HG02938 (cell line): ENCODE results near the gene IGFBP5.

Source experiments
- ATAC-seq: cut with Tn5 transposase; IDR thresholded peaks from one replicate; pipeline ENCODE4 v1.9.1; 2021; ENCODE audit warnings: mild to moderate bottlenecking, moderate library complexity; ENCODE audit not compliant: unreplicated experiment

The IGFBP5 gene, protein sequence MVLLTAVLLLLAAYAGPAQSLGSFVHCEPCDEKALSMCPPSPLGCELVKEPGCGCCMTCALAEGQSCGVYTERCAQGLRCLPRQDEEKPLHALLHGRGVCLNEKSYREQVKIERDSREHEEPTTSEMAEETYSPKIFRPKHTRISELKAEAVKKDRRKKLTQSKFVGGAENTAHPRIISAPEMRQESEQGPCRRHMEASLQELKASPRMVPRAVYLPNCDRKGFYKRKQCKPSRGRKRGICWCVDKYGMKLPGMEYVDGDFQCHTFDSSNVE

DNA sequence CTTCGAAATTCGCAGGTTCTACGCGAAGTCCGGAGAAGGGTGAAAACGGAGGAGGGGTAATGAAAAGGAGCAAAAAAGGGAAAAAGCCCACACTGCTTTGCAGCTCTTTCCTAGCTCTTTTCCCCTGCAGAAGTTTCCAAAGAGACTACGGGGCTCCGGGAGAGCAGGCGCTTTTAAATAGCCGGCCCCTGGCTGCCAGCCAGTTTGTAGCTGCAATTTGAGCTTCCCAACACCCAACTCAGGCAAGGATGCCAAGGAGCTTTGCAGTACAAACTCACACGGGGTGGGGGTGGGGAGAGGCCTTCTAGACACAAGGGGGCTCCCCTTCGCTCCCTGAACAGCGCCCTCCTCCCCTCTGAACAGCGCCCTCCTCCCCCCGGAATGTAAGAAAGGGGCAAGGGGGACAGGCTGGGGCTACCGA lies at the start of gene IGFBP5:
Gene IGFBP5 (minus strand): TSS at position 149 of the 421 bp plus-strand sequence. CDS start 774 bp downstream, outside the sequence.
- ATAC-seq, result no peak

DNA sequence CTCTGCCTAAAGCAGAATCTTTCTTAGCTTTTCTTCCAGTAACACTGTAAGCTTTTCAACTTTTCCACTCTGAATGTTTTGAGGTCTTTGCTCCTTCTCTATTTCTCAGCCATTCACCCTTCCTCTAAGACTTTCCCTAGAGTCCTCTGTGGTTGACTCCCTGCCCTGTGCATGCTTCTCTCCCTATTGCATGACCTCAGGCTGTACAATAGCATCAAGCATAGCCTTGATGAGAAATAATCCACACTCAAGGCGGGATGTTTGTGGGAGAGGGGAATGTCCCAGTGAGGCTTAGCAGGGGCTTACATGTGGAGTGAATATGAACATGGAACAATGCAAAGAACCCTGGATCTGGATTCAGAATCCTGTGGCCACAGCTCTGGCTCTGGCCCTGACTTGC lies 48.4 kb upstream of the IGFBP5 start:
- no peak for ATAC-seq

DNA sequence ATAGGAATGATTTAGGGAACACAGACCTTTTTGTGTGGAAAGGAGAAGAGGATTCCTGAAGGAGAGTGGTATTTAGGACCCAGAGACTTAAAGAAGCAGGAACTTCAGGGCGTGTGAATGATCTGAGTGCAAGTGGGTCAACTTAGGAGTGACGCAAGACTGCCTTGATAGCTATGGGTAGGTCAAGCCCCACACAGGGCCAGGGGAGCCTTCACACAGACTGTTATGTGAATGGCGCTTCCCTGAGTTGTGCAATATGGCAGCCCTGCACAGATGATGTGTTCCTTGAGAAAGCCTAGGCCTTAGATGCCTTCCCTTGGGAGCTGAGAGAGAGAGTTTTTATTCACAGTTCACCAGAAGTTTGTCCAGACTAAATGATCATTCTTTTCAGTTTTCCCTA lies 47.1 kb upstream of the IGFBP5 start:
- ATAC-seq, result no peak

DNA sequence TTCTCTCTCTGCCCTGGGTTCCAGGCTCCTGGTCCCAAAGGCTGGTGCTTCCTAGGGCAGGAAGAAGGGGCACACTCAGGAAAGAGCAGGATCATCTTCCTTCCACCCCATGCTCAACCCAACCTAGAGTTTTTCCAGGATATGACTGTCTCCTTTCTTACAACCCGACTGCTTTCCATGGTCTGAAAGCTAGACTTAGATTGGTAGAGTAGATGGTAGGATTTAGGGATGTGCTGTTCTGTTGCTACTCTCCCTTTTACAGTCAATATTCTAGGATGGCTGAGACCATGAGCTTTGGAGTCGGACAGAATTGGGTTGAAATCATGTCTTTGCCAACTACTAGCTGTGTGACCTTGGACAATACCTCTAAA lies 45.9 kb upstream of the IGFBP5 start:
- ATAC-seq, result no peak

DNA sequence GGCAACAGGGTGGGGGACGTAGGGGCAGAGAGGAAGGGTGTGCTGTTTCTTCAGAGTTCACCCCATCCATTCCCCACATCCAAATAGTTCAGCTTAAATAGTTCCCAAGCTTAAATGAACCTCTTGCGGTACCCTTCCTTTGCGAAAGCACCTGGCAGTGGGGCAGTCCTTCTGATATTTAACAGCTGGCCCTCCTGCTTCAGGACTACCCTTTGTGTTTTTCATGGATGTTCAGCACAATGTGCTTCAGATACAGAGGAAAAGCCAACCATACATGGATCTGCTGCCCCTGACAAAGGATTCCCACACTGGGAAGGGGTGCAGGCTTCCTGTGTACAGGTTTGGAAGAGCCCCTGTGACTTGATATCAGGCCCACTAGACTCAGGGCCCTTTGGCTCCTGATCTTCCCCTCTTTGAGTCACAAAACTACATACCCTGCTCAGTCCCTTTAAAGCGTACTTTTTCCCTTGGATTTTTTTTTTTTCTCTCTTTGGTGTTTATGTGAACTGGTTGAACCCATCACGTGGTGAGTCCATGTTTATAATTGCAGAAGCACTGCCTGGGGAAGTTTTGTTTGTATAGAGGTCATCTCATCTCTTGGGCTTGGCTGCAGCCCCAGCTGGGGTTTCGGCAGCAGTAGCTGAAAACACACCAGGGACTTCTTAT lies 45.3 kb upstream of the IGFBP5 start:
- ATAC-seq, result no peak

DNA sequence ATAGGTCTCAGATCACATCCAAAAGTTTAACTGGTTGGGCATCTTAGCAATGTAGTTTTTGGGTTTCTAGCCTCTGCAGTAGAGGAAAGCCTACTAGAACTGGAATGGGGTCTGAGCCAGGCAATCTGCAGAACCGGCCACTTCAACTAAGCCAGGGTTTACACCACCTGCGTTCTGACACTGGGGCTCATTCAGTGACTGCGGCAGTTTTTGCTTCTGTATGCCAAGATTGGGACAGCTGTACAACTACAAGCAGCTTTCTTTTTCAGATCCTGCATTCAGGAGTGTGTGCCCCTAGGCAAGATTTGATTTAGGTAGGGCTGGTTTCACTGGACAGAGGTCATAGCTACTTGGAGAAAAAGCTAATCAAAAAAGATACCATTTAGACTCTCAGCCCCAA lies 43.7 kb upstream of the IGFBP5 start:
- no peak for ATAC-seq

DNA sequence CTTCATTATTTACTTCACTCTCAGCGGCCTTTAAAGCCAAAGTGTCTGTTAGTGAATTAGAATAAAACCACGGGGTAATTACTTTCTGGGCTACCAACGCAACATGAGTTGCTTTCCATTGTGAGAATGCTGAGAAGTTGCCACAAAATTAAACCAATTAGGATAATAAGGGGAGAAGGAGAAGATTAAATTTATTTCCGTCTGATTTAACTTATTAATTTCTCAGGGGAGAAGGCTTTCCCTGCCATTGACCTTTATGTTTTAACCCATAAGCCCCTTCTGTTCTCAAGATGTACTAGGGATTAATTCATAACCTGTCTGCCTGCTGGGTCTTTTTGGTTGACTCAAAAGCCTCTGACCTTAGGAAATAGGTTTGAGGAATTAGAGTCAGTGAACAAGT lies 42.3 kb upstream of the IGFBP5 start:
- no peak for ATAC-seq

DNA sequence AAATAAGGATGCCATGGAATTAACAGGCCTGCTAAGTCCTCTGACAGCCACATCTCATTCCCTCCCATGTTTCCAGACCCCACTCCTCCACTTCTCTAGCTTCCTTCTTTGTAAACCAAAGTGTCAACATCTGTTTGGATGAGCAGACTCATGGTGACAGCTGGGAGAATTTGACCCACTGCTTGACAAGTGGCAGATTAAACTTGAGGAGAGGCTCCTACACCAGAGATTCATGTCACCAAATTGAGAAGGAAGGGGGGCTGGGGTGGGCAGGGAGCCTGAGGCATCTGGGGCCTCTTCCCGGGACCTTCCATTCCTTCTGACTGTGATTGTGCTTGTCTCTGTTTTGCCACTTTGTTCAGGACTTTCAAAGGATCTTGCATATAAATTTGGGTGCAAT lies 41.0 kb upstream of the IGFBP5 start:
- no peak for ATAC-seq

DNA sequence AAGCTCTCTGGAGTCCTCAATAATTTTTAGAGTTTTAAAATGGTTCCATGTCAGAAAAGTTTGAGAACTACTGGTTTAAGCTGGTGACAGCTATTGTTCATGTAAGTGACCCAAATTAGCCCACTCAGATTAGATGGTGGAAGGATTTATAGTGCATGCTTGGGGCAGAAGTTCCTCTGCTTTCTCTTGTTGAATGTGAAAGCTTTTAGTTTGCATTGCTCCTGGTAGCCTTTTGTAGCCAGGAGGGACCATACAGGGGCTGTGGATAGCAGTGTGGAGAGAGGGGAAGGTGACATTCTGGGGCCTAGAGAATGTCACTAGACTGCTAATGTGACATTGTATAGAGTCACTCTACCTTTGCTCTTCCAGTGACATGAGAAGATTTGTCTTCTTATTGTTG lies 40.3 kb upstream of the IGFBP5 start:
- ATAC-seq, result no peak

DNA sequence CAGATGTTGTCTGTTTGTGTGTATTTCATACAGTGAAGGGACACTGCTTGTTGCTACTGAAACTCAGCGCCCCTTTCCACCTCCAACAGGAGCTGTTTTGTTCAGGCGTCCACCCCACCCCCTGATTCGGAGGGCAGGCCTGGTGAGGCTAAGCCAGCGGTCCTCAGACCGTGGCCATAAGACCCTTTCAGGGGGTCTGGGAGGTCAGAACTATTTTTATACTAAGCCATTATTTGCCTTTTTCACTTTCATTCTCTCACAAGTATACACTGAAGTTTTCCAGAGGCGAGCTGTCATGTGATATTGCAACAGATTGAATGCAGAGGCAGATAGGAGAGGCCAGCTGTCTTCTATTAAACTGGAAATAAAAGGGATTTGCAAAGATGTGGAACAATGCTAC lies 39.7 kb upstream of the IGFBP5 start:
- ATAC-seq, result no peak

DNA sequence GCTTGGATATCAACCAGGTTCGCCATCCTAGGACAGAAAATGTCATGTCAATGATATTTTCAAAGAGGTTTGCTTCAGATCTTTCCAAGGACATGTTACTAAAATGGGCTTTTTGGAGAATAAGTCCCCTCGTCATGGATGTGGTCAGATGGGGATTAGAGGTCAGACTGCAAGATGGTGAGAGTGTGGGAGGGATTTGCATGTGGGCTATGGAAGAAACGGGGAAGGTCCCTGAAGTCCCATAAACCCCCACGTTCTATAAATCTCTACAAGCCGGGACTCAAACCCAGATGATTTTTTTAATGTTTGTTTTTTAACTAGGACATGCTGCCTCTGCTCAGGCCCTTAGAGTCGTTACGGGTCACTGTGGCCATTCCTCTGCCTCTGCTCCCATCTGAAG lies 37.7 kb upstream of the IGFBP5 start:
- ATAC-seq, result no peak

DNA sequence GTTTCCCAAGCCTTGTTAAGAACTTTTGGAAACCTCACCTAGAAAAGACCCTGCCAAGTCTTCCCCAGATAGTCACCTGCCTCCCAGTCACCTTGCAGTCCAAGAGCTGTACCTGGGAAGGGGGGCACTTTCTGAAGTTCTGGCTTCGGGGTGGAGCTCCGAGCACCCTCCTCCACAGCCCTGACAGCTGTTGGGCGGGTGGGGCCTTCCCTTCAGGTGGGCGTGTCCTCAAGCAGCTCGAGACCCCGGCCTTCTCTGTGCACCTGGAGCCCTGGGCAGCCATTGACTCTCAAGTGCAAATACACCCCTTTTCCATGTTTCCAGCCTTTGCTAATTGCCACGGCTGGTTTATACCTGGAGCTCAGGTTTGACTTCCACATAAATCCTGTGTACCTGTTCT lies 37.0 kb upstream of the IGFBP5 start:
- no peak for ATAC-seq

DNA sequence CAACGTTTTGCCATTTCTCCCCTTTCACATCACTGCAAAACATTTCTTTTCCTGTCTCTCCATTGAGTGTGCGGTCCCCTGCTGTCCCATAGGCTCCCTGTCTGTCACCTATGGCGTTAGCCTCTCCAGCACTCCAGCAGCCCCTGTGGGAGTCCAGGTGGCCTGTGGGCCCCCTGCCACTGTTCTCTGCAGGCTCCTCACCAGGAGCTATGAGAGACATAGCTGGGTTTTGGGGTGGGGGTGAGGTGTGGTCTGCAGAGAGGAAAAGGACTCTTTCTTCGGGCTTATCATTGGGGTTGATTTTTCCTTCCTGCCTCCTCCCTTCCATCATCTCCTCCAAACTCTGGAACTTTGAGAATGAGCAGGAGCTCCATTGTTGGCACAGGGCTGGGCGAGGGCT lies 36.1 kb upstream of the IGFBP5 start:
- ATAC-seq, result no peak

DNA sequence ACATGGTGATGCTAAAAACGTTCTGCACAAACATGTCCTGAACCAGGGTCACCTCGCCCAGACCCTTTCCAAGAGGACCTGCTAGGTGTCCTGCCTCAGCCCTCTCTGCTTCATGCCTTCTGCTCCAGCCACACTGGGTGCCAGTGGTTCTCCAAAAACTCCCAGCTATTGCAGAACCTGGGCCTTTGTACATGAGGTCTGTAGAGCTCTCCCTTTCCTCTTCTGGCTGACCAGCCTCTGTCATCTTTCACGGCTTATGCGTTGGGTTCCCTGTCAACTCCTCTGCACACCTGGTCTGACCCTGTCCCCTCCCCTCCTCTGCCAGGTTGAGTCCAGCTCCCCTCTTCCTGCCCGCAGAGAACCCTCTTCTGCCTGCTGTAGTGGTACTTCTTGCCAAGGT lies 35.5 kb upstream of the IGFBP5 start:
- ATAC-seq, result no peak

DNA sequence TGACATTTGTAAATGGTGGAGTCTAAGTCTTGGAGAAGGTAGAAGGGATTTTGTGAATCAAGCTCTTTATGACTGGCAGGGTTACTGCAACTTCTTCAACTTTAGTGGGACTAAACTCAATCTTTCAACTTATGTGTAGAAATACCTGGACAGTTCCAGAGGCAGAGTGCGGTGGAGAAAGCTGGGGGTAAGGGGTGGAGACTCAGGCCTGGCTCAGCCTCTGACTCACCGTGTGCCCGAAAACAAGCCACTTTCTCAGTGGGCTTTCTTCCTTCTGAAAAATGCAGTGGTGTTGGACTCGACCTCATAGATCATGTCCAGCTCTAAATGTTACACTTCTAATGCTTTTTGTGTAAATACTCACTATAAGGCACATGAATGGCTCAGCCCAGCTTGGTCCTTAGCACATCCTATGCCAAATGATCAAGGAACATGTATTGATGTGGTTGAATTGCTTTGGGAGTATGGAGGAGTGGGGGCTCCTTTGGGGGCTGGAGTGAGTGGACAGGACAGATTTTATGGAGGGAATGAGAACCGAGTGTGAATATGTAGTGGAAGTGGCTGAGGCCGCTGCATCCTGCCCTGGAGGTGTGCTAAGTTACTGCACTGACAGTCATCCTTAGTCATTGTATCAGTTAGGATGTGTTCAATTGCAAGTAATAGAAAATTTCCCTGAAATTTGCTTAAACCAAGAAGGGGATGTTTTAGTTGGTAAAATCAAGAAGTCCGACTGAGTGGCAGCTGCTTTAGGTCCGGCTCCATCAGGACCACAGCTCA lies 32.2 kb upstream of the IGFBP5 start:
- no peak for ATAC-seq

DNA sequence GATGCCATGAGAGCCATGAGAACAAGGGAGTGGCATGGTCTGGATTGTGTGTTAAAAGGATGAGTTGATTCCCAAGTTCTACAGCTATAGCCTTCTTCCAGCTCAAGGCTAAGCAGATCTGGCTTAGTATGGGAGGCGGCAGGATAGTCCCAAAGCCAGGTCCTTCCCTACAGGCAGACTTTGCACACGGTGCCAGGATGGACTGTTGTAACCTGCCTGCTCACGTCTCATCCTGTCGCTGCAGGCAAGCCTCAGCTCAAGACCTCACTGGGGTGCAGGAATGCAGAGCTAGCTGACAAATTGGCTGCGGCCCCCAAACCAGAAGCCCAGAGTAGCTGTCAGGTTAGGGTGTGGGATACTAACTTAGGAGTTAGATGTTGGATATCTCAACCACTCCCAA lies 28.8 kb upstream of the IGFBP5 start:
- no peak for ATAC-seq

DNA sequence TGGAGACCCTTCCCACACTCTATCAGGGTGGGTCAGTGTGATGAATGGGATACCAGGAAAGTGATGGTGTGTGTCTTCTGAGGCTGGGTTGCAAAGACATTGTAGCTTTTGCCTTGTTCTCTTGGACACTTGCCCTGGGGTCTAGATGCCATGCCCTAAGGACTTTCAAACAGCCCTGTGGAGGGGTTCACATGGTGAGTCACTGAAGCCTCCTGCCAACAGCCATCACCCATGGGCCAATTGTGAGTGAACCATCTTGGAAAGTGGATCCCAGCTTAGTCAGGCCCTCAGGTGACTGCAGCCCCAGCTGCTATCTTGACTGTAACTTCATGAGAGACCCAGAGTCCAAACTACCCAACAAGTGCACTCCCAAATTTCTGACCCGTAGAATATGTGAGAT lies 25.8 kb upstream of the IGFBP5 start:
- no peak for ATAC-seq

DNA sequence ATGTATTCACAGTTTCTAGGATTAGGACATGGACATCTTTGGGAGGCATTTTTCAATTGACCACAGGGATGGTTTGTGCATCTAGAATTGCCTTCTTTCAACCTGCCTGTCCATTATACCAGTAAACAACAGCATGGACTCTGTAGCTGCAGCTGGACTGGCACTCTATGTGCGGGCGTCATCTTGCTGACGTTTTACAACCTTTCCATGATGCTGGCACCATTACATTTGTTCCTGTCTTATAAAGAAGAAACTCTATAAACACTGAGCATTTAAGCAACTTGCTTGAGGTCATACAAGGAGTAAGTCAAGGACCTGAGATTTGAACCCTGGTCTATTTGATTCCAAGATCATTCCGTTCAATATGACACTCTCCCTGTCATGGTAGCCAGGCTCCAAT lies 25.4 kb upstream of the IGFBP5 start:
- no peak for ATAC-seq

DNA sequence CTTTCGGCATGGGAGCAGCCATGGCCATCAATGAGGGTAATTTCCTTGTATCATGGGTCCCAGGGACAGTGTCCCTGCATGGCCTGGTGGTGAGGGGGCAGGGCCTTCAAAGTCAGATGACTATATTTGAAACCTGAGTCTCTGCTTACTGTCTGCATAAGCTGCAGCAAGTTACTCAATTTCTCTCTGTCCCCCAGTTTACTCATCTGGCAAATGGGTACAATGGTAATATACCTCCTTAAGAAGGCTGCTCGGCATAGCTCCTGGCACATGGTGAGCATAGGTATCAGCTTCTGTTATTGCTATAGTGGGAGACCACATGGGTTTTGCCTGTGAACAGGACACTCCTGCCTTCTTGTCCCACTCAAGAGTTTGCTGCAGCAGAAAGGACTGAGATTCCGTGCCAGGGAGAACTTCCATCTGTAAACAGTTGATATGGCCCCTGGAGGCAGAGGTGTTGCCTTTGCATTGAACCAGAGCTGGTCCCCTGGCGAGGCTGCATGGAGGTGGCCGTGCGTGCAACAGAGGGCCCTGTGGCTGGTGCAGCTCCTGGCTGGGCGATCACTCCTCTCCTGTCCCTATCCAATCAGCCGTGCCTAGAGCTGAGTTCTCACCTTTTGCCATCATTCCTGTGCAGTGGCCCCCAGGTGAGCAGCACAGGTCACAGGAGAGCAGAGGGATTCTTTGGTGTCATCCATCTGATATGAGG lies 22.7 kb upstream of the IGFBP5 start:
- ATAC-seq, result no peak

DNA sequence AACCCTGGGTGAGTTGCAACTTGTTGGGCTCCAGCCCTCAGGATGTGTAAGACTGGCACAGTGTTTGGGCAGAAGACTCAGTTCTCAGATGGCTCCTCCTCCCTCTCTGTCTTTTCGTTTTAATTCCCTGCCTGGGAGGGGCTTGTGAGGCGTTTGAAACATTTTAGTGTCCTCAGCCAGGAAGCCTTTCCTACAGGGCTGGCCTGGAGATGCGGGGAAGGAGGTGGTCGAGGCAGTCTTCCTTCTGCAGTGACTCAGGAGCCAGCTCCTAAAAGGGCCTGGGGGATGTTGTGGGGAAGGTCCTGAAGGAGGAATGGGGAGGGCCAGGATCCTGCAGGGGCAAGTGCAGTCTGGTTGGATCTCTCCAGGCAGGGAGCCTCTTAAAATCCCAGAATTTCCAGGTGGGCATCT lies 22.1 kb upstream of the IGFBP5 start:
- ATAC-seq, result no peak

DNA sequence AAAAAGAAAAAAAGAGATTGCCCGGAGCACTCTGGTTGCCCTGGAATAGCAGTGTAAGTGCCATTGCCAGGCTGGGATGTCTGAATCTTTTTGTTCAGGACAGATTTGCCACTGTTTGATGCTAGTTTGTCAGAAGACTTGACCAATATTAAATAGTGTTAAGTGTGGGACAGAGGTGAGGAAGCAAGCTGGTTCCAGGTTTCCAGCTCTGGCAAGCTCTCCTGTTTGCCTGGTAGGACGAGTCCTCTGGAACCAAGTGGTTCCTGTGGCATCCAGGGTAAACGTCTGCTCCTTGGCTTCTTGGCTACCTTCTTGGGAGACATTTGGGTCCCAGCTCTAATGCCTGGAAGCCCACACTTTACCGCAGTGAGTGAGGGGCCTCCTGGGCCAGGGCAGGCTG lies 20.8 kb upstream of the IGFBP5 start:
- no peak for ATAC-seq
